Stimulated activated CD4-positive, alpha-beta T cell treated with anti-CD3 and anti-CD28 coated beads, Interleukin-12 subunit alpha, Interleukin-12 subunit beta, amount 100 ng/mL, for 24 hours (primary cell): ENCODE data around the gene PLB1.

Experiments
- DNase-seq, 2 experiments: peaks; one replicate each; pipeline ENCODE4 v3.0.0-alpha.2; 2020; ENCODE audit warnings: low read depth in 2 of 2

PLB1 gene

DNA sequence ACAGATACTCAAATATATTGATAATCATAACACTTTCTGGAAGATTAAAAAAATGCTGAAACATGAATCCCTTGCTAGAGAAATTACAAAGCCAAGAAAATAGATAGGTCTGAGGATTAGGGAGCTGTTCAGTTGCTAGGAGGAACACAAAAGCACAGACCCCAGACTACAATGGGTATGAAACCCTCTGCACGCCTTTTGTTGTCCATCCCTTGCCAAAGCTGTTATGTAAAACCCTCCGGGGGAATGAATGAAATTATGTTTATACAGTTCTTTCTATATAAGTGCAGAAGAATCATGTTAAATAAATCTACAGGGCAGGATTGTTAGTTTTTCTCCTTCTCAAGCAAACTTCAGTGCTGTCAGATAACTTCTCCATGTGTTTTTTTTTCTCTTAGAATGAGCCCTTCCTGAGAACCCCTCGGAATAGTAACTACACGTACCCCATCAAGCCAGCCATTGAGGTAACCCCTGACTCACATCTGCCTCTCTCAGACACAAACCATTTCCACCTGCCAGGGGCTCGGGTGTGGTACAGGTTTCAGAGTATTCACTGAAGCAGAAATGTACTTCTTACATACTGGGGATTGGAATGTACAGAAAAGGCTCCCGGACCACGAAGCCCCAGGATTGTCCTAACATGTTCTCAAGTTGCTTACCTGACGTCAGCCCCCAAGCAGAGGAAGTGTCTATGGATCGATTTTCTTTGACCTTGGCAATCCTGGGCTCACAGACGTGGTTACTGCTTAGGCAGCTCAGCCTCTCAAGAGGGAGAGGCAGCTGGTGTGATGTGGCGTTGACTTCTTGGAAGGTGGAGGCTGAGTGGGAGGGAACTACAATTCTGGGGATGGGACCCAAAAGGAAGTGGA, 118.0 kb downstream of the PLB1 start:
- peak in 1 of 2 experiments; percentile 31 for DNase-seq

- no peak for DNase-seq
Observed at GRCh38 chr2:28615706-28616105, 119.8 kb downstream of the PLB1 start.

- DNase-seq = no peak
Observed at GRCh38 chr2:28616396-28616999, 120.6 kb downstream of the PLB1 start.

DNA sequence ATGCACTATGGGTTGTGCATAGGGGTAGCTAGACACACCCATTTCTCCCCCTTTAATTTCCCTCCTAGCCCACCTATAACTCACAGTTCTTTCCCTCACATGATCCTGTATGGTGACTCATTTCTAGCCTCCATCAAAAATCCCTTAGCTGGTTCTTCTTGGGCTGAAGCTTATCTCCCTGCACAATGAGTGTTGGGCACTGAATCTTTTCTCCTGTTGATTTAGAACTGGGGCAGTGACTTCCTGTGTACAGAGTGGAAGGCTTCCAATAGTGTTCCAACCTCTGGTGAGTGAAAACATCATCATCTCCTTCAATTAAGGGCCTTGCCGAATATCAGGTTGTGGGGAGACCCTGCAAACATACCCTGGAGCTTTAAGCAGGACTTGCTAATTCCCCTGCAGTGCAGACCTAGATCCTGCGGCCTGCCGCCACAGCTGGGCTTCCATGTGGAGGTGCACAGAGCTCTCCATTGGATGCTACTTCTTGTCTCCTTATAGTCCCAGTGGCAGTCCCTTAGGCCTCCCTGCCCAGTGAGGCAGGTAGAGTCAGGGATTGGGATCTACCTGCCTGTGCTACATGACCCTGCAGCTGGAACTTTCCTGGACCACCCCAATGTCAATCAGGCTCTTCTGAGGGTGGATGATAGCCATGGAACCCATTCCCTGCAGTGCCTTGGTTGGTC, 121.8 kb downstream of the PLB1 start:
- DNase-seq = no peak

DNA sequence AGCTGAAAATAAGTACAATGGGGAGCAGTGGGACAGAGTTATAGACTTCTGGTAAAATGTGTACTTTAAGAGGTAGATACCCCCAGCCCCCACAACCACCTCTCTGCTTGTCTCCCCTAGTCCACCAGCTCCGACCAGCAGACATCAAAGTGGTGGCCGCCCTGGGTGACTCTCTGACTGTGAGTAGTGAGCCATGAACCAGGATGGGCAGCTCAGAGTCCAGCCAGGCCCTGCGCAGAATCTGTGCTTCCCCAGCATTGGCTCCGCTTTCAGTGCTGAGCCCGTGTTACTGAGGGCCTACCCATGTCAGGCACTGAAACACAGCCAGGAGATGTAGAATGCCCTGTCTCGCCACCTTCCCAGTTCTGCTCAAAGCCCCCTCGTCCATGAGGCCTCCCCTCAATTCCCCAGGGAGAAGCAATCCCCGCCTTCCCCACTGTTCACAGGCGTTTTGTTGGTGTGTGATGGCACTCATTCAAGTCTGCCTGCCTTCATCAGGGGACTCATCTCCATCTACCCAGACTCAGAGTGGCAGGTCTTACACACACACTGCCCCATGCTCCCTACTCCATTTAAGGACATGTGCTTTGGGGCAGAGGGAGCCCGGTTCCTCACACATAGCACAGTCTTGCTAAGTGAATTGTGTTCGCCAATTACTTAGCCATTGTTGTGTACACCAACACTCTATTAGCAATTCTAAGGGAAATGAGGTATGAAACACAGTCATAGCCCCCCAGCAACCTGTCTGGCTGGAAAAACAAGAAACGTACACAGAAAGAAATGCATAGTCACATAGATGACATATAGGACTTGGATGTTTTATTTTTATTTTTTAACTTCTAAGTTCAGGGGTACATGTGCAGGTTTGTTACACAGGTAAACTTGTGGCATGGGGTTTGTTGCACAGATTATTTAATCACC, 122.6 kb downstream of the PLB1 start:
- no peak for DNase-seq

GRCh38 chr2:28619213-28620196, 123.6 kb downstream of the PLB1 start:
- no peak for DNase-seq

GRCh38 chr2:28620291-28620793, 124.5 kb downstream of the PLB1 start:
- no peak for DNase-seq

DNA sequence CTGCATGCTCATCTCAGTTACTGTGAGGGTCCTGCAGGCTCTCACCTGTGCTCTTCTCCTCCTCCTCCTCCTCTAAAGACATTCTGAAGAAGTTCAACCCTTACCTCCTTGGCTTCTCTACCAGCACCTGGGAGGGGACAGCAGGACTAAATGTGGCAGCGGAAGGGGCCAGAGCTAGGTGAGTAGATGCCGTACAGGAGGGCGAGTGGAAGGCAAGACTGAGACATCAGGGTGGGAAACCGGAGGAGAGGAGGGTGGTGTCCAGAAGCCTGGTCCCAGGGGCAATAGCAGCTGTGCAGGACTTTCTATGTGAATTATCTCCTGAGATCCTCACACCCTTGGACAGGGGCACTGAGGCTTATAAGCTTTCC, 124.9 kb downstream of the PLB1 start:
- no peak for DNase-seq

DNA sequence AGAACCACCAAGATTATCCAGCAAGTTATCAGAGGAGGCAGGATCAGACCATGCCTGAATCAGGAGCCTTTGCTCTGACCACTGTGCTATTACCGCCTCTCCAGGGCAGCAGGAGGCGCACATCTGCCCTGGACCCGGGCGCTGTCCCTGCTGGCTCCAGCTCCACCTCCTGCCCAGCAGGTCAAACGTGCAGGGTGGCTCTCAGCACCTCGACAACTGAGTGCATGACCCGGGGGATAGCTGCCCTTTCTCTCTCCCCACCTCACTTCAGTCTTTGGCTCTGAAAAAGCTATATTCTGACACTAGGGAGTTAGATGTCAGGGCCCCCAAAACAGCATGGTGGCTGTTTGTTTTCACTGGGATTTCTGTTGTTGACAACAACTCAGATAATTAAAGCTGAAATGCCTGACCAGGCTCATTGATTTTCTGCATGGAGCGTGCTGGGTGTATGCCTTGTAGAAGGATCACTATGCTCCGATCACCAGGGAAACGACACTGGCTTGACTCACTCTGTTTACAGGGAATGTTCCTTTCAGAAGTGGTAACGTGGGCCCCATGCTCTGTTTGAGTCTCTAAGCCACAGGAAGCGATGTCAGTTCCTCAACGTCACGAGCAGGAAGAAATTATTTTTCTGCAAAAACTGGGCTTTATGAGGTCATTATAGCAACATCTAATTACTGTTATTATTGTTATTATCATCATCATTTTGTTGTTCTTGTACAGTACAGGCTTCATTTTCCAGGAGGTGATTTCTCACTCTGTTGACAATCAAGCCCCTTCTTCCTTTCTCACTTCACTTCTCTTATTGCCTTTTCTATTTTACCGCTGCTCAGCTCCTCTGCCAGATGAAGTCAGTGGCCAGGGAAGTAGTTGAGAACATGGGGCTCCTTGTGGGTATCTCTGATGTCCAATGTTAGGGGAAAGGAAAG, 125.6 kb downstream of the PLB1 start:
- DNase-seq = peak; percentile 26 to 57

DNA sequence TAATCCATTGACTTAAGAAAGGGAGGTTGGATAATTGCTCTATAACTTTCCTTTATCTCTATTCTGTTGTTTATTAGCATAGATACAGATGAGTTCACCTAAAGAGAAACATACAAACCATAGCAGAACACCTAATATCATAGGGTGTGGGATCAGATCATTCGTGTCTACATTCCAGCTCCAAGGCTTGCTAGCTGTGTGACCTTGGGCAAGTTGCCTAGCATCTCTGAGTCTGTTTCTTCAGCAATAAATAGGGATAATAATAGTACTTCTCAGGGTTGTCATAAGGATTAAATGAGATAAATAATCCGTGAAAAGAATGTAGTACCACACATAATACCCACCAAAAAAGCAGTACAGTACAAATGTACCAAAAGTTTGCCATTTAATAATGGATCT, 126.2 kb downstream of the PLB1 start:
- no peak for DNase-seq

DNA sequence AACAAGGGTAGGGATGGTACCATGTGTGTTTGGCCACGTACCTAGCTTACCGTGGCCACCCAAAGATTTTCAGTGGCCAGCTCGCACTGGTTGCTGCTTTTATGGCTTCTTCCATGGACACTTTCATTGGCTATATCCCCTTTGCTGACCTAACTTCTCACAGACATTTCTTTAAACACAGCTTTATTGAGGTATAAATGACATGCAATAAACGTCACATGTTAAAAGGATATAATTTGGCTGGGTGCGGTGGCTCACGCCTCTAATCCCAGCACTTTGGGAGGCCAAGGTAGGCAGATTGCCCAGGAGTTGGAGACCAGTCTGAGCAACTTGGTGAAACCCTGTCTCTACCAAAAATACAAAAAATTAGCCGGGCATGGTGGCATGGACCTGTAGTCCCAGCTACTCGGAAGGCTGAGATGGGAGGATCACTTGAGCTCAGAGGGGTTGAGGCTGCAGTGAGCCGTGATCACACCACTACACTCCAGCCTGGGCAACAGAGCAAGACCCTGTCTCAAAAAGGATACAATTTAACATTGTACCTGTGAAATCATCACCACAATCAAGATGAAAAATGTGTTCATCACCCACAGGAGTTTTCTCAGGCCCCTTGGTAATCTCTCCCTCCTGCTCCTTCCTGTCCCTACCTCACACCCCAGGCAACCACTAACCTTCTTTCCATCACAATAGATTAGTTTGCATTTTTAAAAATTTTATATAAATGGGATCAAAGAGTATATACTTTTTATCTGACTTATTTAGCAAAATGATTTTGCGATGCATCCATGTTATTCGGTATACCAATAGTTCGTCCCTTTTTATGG, 127.9 kb downstream of the PLB1 start:
- DNase-seq = no peak

DNA sequence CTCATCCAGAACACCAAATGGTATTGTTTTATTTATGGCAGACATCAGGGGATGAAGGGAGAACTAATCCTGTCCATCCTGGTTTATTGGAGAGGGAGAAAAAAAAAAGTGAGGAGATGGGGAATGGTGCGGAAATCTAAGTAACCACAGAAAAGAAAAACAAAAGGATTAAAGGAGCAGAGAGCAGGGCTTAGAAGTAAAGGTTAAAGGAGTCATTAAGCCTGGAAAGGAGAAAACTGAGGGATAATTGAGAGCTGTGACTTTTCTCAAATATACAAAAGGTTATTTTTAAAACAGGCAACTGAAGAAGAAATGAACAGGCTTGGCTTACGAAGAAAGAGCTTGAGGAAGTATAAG, 128.6 kb downstream of the PLB1 start:
- DNase-seq = no peak

- DNase-seq = peak in 1 of 2 experiments; percentile 69
Observed at GRCh38 chr2:28624793-28625701, 129.2 kb downstream of the PLB1 start.

DNA sequence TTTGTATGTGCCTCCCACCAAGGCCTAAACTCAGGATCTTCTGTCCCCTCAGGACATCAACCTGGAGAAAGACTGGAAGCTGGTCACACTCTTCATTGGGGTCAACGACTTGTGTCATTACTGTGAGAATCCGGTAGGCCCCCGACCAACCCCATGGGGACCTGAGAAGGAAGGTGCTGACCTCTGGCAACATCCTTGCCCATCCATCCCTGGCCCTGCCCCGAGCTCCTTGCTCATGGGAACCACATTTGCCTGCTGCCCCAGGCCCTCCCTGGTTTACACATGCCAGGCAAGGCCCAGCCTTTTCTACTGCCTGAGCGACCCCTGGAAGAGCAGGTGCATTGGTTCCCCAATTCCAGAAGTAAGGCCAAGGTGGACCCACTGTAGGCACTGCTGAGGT, 130.5 kb downstream of the PLB1 start:
- DNase-seq = no peak

GRCh38 chr2:28626891-28627421, 131.1 kb downstream of the PLB1 start:
- no peak for DNase-seq

- no peak for DNase-seq
Observed at GRCh38 chr2:28627722-28628480, 132.0 kb downstream of the PLB1 start.
